GM12878 (cell line): ENCODE results near the gene TOPBP1. TPM values are rescaled to one million over a fixed set of nuclear protein-coding genes. Genes with fewer than 3 reads are reported as not detected.
A peak's percentile ranks its signal among the peaks of the same experiment; 100 is the strongest.

Source experiments
- ATAC-seq: fragments of 200-7000 bp; cut with Tn5 transposase; 3 replicates; pipeline ENCODE4 v1.9.1; 2020; ENCODE audit warnings: mild to moderate bottlenecking, moderate library complexity
- BruUV-seq: library from RNA; stranded (reverse); fragments of 400-500 nt; replicated peaks from 2 replicates; lab custom pipeline; 2021; lab: Mats Ljungman, UMichigan
- CTCF ChIA-PET: fragments of 300-600 bp; sonication (Branson Sonifier 250); formaldehyde crosslinking; extraction: SDS; loops from one replicate; lab custom pipeline; 2021; ENCODE audit warnings: inconsistent platforms; lab: Yijun Ruan, JAX
- POLR2A ChIA-PET: fragments of 350-600 bp; formaldehyde crosslinking; extraction: SDS; loops from one replicate; lab custom pipeline; 2021; ENCODE audit warnings: inconsistent platforms; lab: Charles Lee
- RAD21 ChIA-PET: fragments of 300-600 bp; sonication (Branson Sonifier 250); formaldehyde crosslinking; loops from one replicate; lab custom pipeline; 2023; ENCODE audit warnings: antibody characterized with exemption; ENCODE audit not compliant: unreplicated experiment; lab: Charles Lee
- SMC1A ChIA-PET: fragments of 300-600 bp; sonication (Branson Sonifier 250); formaldehyde crosslinking; loops from one replicate; lab custom pipeline; 2023; ENCODE audit not compliant: unreplicated experiment, uncharacterized antibody; lab: Charles Lee
- DNase-seq: peaks from one replicate; pipeline ENCODE4 v3.0.0-alpha.2; 2011; ENCODE audit warnings: low read depth, low spot score
- FAIRE-seq: peaks from 3 replicates; lab custom pipeline; 2011; peaks lifted over from hg19 to GRCh38; lab: Jason Lieb, UNC
- H2AFZ ChIP-seq: 2 replicates; pipeline ENCODE4 v1.6.0; 2011; ENCODE audit warnings: low read depth, low read length, control low read depth; ENCODE audit not compliant: control insufficient read depth
- H3K27ac ChIP-seq: 2 replicates; pipeline ENCODE4 v1.5.1; 2011; ENCODE audit warnings: control low read depth; ENCODE audit not compliant: control insufficient read depth, insufficient read depth
- H3K27me3 ChIP-seq, 2 experiments: replicated peaks in 1 of 2; 2 replicates each; pipeline versions ENCODE4 v1.6.0 to v1.6.1; 2011; ENCODE audit warnings: low read length in 1 of 2; ENCODE audit not compliant: control insufficient read depth in 2 of 2, insufficient read depth in 2 of 2
- H3K36me3 ChIP-seq, 2 experiments: 2 replicates each; pipeline ENCODE4 v1.5.1; 2011; ENCODE audit warnings: low read length in 1 of 2; ENCODE audit not compliant: control insufficient read depth in 2 of 2, insufficient read depth in 2 of 2
- H3K4me1 ChIP-seq: 2 replicates; pipeline ENCODE4 v1.6.1; 2011; ENCODE audit warnings: mild to moderate bottlenecking, low read length, moderate library complexity, mixed read lengths; ENCODE audit not compliant: control insufficient read depth, insufficient read depth
- H3K4me2 ChIP-seq: 2 replicates; pipeline ENCODE4 v1.6.0; 2011; ENCODE audit warnings: control low read depth; ENCODE audit not compliant: control insufficient read depth, insufficient read depth
- H3K4me3 ChIP-seq: fragments of 200-600 bp; sonication (generic); 2 replicates; pipeline ENCODE4 v1.5.1; 2016
- H3K79me2 ChIP-seq: 2 replicates; pipeline ENCODE4 v1.6.0; 2011; ENCODE audit warnings: low read length; ENCODE audit not compliant: control insufficient read depth, insufficient read depth
- H3K9ac ChIP-seq: 2 replicates; pipeline ENCODE4 v1.8.0; 2011; ENCODE audit warnings: low read length, control low read depth, mixed read lengths; ENCODE audit not compliant: control insufficient read depth, insufficient read depth
- H3K9me3 ChIP-seq: replicated peaks from 3 replicates; pipeline ENCODE4 v1.5.1; 2011; ENCODE audit warnings: mild to moderate bottlenecking, low read length; ENCODE audit not compliant: control insufficient read depth, insufficient read depth
- H4K20me1 ChIP-seq: 2 replicates; pipeline ENCODE4 v1.6.0; 2011; ENCODE audit not compliant: control insufficient read depth, insufficient read depth
- BCLAF1 ChIP-seq: fragments of 450-650 bp; IDR thresholded peaks from 2 replicates; pipeline ENCODE4 v1.6.1; 2017; ENCODE audit warnings: antibody characterized with exemption, mild to moderate bottlenecking, moderate library complexity
- ELK1 ChIP-seq: IDR thresholded peaks from 2 replicates; pipeline ENCODE4 v1.6.1; 2012; ENCODE audit warnings: low read depth, low read length, improper control_type of control experiment
- FOXK2 ChIP-seq: fragments of 450-650 bp; IDR thresholded peaks from 2 replicates; pipeline ENCODE4 v1.6.1; 2017; ENCODE audit warnings: mild to moderate bottlenecking, moderate library complexity
- IKZF1 ChIP-seq: fragments of 450-650 bp; conservative IDR thresholded peaks from 2 replicates; pipeline ENCODE4 v1.6.1; 2017; ENCODE audit warnings: antibody characterized with exemption, mild to moderate bottlenecking
- IRF3 ChIP-seq: fragments of 450-650 bp; IDR thresholded peaks from 2 replicates; pipeline ENCODE4 v1.6.1; 2014; ENCODE audit warnings: mild to moderate bottlenecking
- JUNB ChIP-seq: IDR thresholded peaks from 2 replicates; pipeline ENCODE4 v1.6.1; 2016; ENCODE audit warnings: antibody characterized with exemption, mild to moderate bottlenecking
- NFYA ChIP-seq: IDR thresholded peaks from 2 replicates; pipeline ENCODE4 v1.6.1; 2011; ENCODE audit warnings: low read depth, mild to moderate bottlenecking, low read length, improper control_type of control experiment, borderline replicate concordance
- NR2C2 ChIP-seq: IDR thresholded peaks from 2 replicates; pipeline ENCODE4 v1.6.1; 2011; ENCODE audit warnings: borderline replicate concordance, low read depth; ENCODE audit not compliant: control insufficient read depth, insufficient read length
- PML ChIP-seq: IDR thresholded peaks from 2 replicates; pipeline ENCODE4 v1.6.1; 2012; ENCODE audit warnings: low read length, inconsistent platforms
- POLR2AphosphoS5 ChIP-seq: IDR thresholded peaks from 2 replicates; pipeline ENCODE4 v1.6.1; 2011; ENCODE audit warnings: mild to moderate bottlenecking, low read length, inconsistent platforms
- SIN3A ChIP-seq: IDR thresholded peaks from 2 replicates; pipeline ENCODE4 v1.6.1; 2012; ENCODE audit warnings: low read depth, low read length, improper control_type of control experiment
- STAT3 ChIP-seq: IDR thresholded peaks from 2 replicates; pipeline ENCODE4 v1.6.1; 2011; ENCODE audit warnings: low read depth, low read length, improper control_type of control experiment
- ZBTB33 ChIP-seq: fragments of 450-650 bp; IDR thresholded peaks from 2 replicates; pipeline ENCODE4 v1.6.1; 2017; ENCODE audit warnings: mild to moderate bottlenecking
- ZSCAN29 ChIP-seq: fragments of 450-650 bp; IDR thresholded peaks from 2 replicates; pipeline ENCODE4 v1.6.1; 2017; ENCODE audit warnings: mild to moderate bottlenecking, moderate library complexity
- WGBS: methylation state at CpG from one replicate; pipeline ENCODE4 v1.1.6; 2016; ENCODE audit warnings: low lambda C conversion rate; ENCODE audit not compliant: insufficient replicate concordance, insufficient coverage; ENCODE audit errors: missing lambda C conversion rate; 5-methylcytosine and 5-hydroxymethylcytosine counted together
- in situ Hi-C: fragments of 300-500 bp; cut with MboI; formaldehyde crosslinking; loops from 9 replicates; pipeline ENCODE4 v1.14.3; 2018; ENCODE audit warnings: mixed read lengths
- intact Hi-C: fragments of 100-400 bp; cut with micrococcal nuclease; formaldehyde crosslinking; loops from one replicate; pipeline ENCODE4 v1.14.2; 2022; ENCODE audit not compliant: unreplicated experiment
- polyA plus RNA-seq, 11 experiments: library from polyadenylated mRNA; depleted of rRNA in 4 of 11; unstranded in 6 of 11; stranded (reverse) in 5 of 11; fragments of >200 nt; fragmentation: Nextera tagmentation in 4 of 11; fragmentation: Illumina TruSeq in 1 of 11; extraction: Ambion mirVana in 4 of 11; extraction: Trizol in 1 of 11; gene quantifications; 1 replicate in 1 of 11; 2 replicates in 10 of 11; pipeline versions ENCODE4 v1.2.1 to v1.2.3, GENCODE V29; 2011 to 2016; ENCODE audit warnings: inconsistent platforms in 2 of 11, missing spikeins in 2 of 11, low read depth in 1 of 11
- total RNA-seq, 4 experiments: library from RNA; depleted of rRNA in 3 of 4; stranded (reverse); fragments of >200 nt in 3 of 4; fragmentation: Illumina TruSeq in 1 of 4; extraction: Trizol in 1 of 4; gene quantifications; 2 replicates each; pipeline versions ENCODE4 v1.2.1 to v1.2.3, GENCODE V29; 2013 to 2021
- TF ChIP-seq, protein P1 (sequence below): fragments of 450-650 bp; IDR thresholded peaks from 2 replicates; pipeline ENCODE4 v1.6.1; 2017; ENCODE audit warnings: borderline replicate concordance

Gene TOPBP1
- total and polyA plus RNA-seq, 10 of the 15 experiments (the other 5 are each of a cell fraction or from before 2014, with no cell fraction given): 18.3 to 99.3 (median 61.5) TPM

DNA sequence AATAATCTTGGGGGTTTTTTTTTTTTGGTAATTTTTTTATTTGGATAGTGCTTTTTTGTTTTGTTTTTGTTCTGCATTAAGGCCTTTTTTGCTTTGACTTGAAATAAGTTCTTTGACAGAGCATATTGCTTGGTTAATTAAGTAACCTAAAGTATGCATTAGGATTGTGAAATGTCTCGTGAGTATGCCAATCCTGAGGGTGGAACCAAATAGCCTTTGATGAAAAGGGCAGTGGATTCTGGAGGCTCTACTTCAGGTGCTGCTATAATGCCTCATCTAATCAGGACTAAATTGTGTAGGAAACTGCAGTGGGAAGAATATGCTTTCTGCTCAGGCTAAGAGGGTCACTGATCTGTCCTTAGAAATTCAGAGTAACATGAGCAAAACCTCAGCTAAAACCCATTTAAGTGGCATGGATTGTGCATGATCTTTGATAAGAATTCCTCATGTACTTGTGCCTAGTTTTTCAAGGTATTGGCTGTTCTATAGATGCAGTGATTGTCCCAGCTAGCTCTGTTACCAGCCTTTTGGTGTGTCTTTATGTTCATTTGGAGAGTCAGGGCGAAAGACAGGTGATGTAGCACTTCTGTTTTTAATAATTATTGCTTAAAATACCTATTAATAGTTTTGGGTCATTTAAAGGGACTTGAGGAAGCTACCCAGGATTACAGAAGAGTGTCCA, 72.8 kb downstream of the TOPBP1 start:
- peaks cover 22% of the 10 kb centered on the region for H3K79me2 ChIP-seq
- no peaks in the 10 kb centered on the region for H3K27me3 ChIP-seq
- intact Hi-C loops (no loop called here), in situ Hi-C loops (no loop called here)
- H3K4me1 ChIP-seq: peaks cover 26% of the 10 kb centered on the region
- H4K20me1 ChIP-seq: no peaks in the 10 kb centered on the region
- no peak for FAIRE-seq
- ChIA-PET POLR2A (interaction anchor here (1.1 to 2.0 kb wide), 2 partner anchors 12 to 18 kb away, joined by 5 to 6 read pairs; no protein-coding TSS in a partner anchor), CTCF (interaction anchor here (0.7 kb wide), 1 partner anchor 10 kb away, joined by 4 read pairs; no protein-coding TSS in a partner anchor), RAD21 (no interaction called here), SMC1A (interaction anchor here (0.6 to 4.2 kb wide), 2 partner anchors 12 to 412 kb away, joined by 3 to 38 read pairs; no protein-coding TSS in a partner anchor)
- BruUV-seq: TSS peak; percentile 62
- H3K9me3 ChIP-seq: no peaks in the 10 kb centered on the region
- H2AFZ ChIP-seq: no peak overlapping the region
- peaks cover 6 to 39% of the 10 kb centered on the region in 2 experiments for H3K36me3 ChIP-seq
- H3K27ac ChIP-seq: no peak overlapping the region
- DNase-seq: no peak
- H3K9ac ChIP-seq: no peak overlapping the region
- peak; percentile 11; the same call in 1 of the 3 replicates for ATAC-seq
- 37% methylated on average over 2 of the region's 2 CpGs for WGBS
- H3K4me2 ChIP-seq: no peak overlapping the region
- H3K4me3 ChIP-seq: no peak overlapping the region
- TF ChIP-seq PML (no peak), NFYA (no peak), ZBTB33 (no peak), POLR2AphosphoS5 (peak; percentile 57; the same call in 1 of the 2 replicates), IRF3 (no peak), ZSCAN29 (no peak), IKZF1 (no peak), JUNB (peak; percentile 54; the same call in 1 of the 2 replicates), ELK1 (no peak), STAT3 (no peak), BCLAF1 (no peak), FOXK2 (no peak), NR2C2 (no peak), SIN3A (no peak)
- TF ChIP-seq, protein P1, sequence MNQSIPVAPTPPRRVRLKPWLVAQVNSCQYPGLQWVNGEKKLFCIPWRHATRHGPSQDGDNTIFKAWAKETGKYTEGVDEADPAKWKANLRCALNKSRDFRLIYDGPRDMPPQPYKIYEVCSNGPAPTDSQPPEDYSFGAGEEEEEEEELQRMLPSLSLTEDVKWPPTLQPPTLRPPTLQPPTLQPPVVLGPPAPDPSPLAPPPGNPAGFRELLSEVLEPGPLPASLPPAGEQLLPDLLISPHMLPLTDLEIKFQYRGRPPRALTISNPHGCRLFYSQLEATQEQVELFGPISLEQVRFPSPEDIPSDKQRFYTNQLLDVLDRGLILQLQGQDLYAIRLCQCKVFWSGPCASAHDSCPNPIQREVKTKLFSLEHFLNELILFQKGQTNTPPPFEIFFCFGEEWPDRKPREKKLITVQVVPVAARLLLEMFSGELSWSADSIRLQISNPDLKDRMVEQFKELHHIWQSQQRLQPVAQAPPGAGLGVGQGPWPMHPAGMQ: no peak
